Measurements from ENCODE around the gene NFASC. TPM values are rescaled to one million over a fixed set of nuclear protein-coding genes. Genes with fewer than 3 reads are reported as not detected.

NFASC gene
- total and polyA plus RNA-seq, 2 donors (not counting 3 experiments of a cell fraction or from before 2014, with no cell fraction given), result not detected

- H3K4me1 ChIP-seq (ENCODE audit: control insufficient read depth, extremely low read depth, insufficient read depth, low read length), result no peaks in the 10 kb centered on the region
- ChIA-PET CTCF (interaction anchor here (1.3 to 2.7 kb wide), 3 partner anchors 9 to 14 kb away, joined by 3 to 17 read pairs (median 17); no protein-coding TSS in a partner anchor), POLR2A (no interaction called here)
- no peak overlapping the region for H3K9ac ChIP-seq (replicated peaks; ENCODE audit: extremely low read depth, insufficient read depth, low read length)
- dilution Hi-C loops (cut with MboI; ENCODE audit: extremely low pct_ligation_motif_present, low sequenced_read_pairs), result no loop called here
- H3K36me3 ChIP-seq (ENCODE audit: control insufficient read depth in 2 of 2, extremely low read depth in 1 of 2, insufficient read depth in 2 of 2, low read length in 2 of 2), result no peaks in the 10 kb centered on the region
- no peak overlapping the region for H3K4me2 ChIP-seq (ENCODE audit: insufficient read depth, low read length)
- no peaks in the 10 kb centered on the region for H4K20me1 ChIP-seq (replicated peaks; ENCODE audit: control insufficient read depth, extremely low read depth, insufficient read depth, low read length)
- intact Hi-C loops (cut with micrococcal nuclease), result no loop called here
- H3K27ac ChIP-seq (ENCODE audit: insufficient read depth, low read depth, low read length), result no peak overlapping the region
- TF ChIP-seq JUN (IDR thresholded peaks at IDR 0.05; ENCODE audit: borderline replicate concordance, insufficient read depth, insufficient read length, low read depth) (no peak), MAX (IDR thresholded peaks at IDR 0.05; ENCODE audit: insufficient read depth, insufficient read length) (no peak), GATA2 (IDR thresholded peaks at IDR 0.05; ENCODE audit: insufficient read depth, insufficient read length, low read depth, low read length) (no peak), MYC (IDR thresholded peaks at IDR 0.05; ENCODE audit: low read depth, low read length) (no peak), POLR2AphosphoS5 (IDR thresholded peaks at IDR 0.05; ENCODE audit: insufficient read depth, low read depth, low read length) (no peak), POLR2A (IDR thresholded peaks at IDR 0.05; ENCODE audit: low read depth, low read length) (no peak), EZH2 (IDR thresholded peaks at IDR 0.05; ENCODE audit: borderline replicate concordance, low read depth, low read length, severe bottlenecking) (no peak), FOS (IDR thresholded peaks at IDR 0.05; ENCODE audit: borderline replicate concordance, insufficient read depth, low read length) (no peak)
- TF ChIP-seq, protein P1, sequence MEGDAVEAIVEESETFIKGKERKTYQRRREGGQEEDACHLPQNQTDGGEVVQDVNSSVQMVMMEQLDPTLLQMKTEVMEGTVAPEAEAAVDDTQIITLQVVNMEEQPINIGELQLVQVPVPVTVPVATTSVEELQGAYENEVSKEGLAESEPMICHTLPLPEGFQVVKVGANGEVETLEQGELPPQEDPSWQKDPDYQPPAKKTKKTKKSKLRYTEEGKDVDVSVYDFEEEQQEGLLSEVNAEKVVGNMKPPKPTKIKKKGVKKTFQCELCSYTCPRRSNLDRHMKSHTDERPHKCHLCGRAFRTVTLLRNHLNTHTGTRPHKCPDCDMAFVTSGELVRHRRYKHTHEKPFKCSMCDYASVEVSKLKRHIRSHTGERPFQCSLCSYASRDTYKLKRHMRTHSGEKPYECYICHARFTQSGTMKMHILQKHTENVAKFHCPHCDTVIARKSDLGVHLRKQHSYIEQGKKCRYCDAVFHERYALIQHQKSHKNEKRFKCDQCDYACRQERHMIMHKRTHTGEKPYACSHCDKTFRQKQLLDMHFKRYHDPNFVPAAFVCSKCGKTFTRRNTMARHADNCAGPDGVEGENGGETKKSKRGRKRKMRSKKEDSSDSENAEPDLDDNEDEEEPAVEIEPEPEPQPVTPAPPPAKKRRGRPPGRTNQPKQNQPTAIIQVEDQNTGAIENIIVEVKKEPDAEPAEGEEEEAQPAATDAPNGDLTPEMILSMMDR (IDR thresholded peaks at IDR 0.05; ENCODE audit: extremely low read depth in 1 of 2, insufficient read depth in 1 of 2, low read depth in 1 of 2, low read length in 2 of 2), result no peak
- BruUV-seq (replicated peaks), result no TSS peak
- no peaks in the 10 kb centered on the region for H3K79me2 ChIP-seq (ENCODE audit: control insufficient read depth, insufficient read depth, low read length)
- no peak overlapping the region for H2AFZ ChIP-seq (ENCODE audit: low read depth, low read length)
- DNase-seq (ENCODE audit: low read depth, low spot score), result no peak
- H3K9me3 ChIP-seq (replicated peaks; ENCODE audit: control insufficient read depth, insufficient read depth, low read length), result no peaks in the 10 kb centered on the region
- H3K4me3 ChIP-seq (replicated peaks in 1 of 3; ENCODE audit: insufficient read depth in 1 of 3, low read depth in 1 of 3, low read length in 3 of 3), result no peak overlapping the region
- no peaks in the 10 kb centered on the region for H3K9me1 ChIP-seq (replicated peaks; ENCODE audit: control insufficient read depth, extremely low read depth, insufficient read depth, low read length)
- H3K27me3 ChIP-seq (ENCODE audit: control insufficient read depth in 2 of 2, insufficient read depth in 2 of 2, low read length in 2 of 2), result peaks cover 23 to 34% of the 10 kb centered on the region in 2 experiments
- no peak for FAIRE-seq
These were observed 177.1 kb downstream of the NFASC start for GRCh38 chr1:205047764-205048231.
